OCI-LY3 (cell line): ENCODE measurements around the gene CACNA2D1.

ENCODE experiments used
- CTCF ChIP-seq: fragments of 200-600, 300-600 bp; sonication (generic); IDR thresholded peaks from 2 replicates; pipeline ENCODE4 v1.5.1; 2014; ENCODE audit warnings: antibody characterized with exemption, low read length, low read depth
- EZH2phosphoT487 ChIP-seq: fragments of 200-600 bp; shearing (Covaris generic); IDR thresholded peaks from 2 replicates; pipeline ENCODE4 v1.6.1; 2018; ENCODE audit warnings: antibody characterized with exemption, mixed run types, low read depth

GRCh38 chr7:82258181-82258580 lies 185.4 kb downstream of the CACNA2D1 start:
- no peak for TF ChIP-seq CTCF
- TF ChIP-seq EZH2phosphoT487 = no peak
